Epithelial cell of esophagus (primary cell): ENCODE measurements around the gene CCDC124.

Experiments
- DNase-seq: peaks from one replicate; pipeline ENCODE4 v3.0.0; 2010; ENCODE audit warnings: low read depth
- H3K4me3 ChIP-seq: 2 replicates; pipeline ENCODE4 v1.5.1; 2011; ENCODE audit warnings: mild to moderate bottlenecking, low read length, control low read depth
- CTCF ChIP-seq: IDR thresholded peaks from 2 replicates; pipeline ENCODE4 v1.5.1; 2011; ENCODE audit warnings: low read depth, mild to moderate bottlenecking, low read length, control low read depth, inconsistent platforms; ENCODE audit not compliant: insufficient read depth; ENCODE audit errors: missing control alignments

Gene CCDC124

GRCh38 chr19:17937371-17937900 is 4.6 kb downstream of the CCDC124 start:
- H3K4me3 ChIP-seq, result no peak overlapping the region
- DNase-seq, result no peak
- TF ChIP-seq CTCF, result no peak

GRCh38 chr19:17938092-17938845 is 5.5 kb downstream of the CCDC124 start:
- peak; percentile 92 for TF ChIP-seq CTCF
- no peak overlapping the region for H3K4me3 ChIP-seq
- peak; percentile 94 for DNase-seq

- DNase-seq, result no peak
- no peak for TF ChIP-seq CTCF
Measured at GRCh38 chr19:17942181-17942580, 9.4 kb downstream of the CCDC124 start.

GRCh38 chr19:17942582-17943273 is 9.9 kb downstream of the CCDC124 start:
- DNase-seq, result no peak
- no peak for TF ChIP-seq CTCF
- peak overlapping the region; percentile 34 for H3K4me3 ChIP-seq

More at GRCh38 chr19:17942181-17942580, 9.4 kb downstream of the CCDC124 start:
- no peak overlapping the region for H3K4me3 ChIP-seq

GRCh38 chr19:17943274-17944221 is 10.7 kb downstream of the CCDC124 start:
- peak; percentile 67 for DNase-seq
- TF ChIP-seq CTCF, result no peak
- no peak overlapping the region for H3K4me3 ChIP-seq

- peak; percentile 94 for DNase-seq
- H3K4me3 ChIP-seq, result no peak overlapping the region
- TF ChIP-seq CTCF, result no peak
Measured at GRCh38 chr19:17944301-17944700, 11.5 kb downstream of the CCDC124 start.
